Endothelial cell of umbilical vein (primary cell): Measurements from ENCODE around the gene DSCAML1. TPM values are rescaled to one million over a fixed set of nuclear protein-coding genes. Genes with fewer than 3 reads are reported as not detected.

Experiments
- BruUV-seq: library from RNA; stranded (reverse); fragments of 400-500 nt; replicated peaks from 2 replicates; lab custom pipeline; 2021; lab: Mats Ljungman, UMichigan
- CTCF ChIA-PET: fragments of 300-600, 350-600 bp; sonication (Branson Sonifier 250); formaldehyde crosslinking; loops from one replicate; lab custom pipeline; 2021; ENCODE audit warnings: antibody characterized with exemption, inconsistent platforms; lab: Charles Lee
- POLR2A ChIA-PET: fragments of 300-600, 350-600 bp; sonication (Branson Sonifier 250); formaldehyde crosslinking; loops from one replicate; lab custom pipeline; 2021; ENCODE audit warnings: antibody characterized with exemption, inconsistent platforms; lab: Charles Lee
- DNase-seq: peaks from one replicate; pipeline ENCODE4 v3.0.0-alpha.2; 2011; ENCODE audit warnings: low read depth, low spot score
- FAIRE-seq: peaks from 2 replicates; lab custom pipeline; 2011; peaks lifted over from hg19 to GRCh38; lab: Jason Lieb, UNC
- H2AFZ ChIP-seq: 2 replicates; pipeline ENCODE4 v1.6.0; 2012; ENCODE audit warnings: low read depth, low read length, control low read depth, inconsistent platforms
- H3K27ac ChIP-seq: 2 replicates; pipeline ENCODE4 v1.5.1; 2011; ENCODE audit warnings: low read depth, mild to moderate bottlenecking, control low read depth, low read length, moderate library complexity; ENCODE audit not compliant: insufficient read depth
- H3K27me3 ChIP-seq, 2 experiments: 2 replicates each; pipeline versions ENCODE4 v1.6.0 to v1.6.1; 2011; ENCODE audit warnings: low read length in 2 of 2, mixed read lengths in 1 of 2; ENCODE audit not compliant: control insufficient read depth in 2 of 2, insufficient read depth in 2 of 2
- H3K36me3 ChIP-seq, 2 experiments: 2 replicates in 1 of 2; 3 replicates in 1 of 2; pipeline ENCODE4 v1.5.1; 2011; ENCODE audit warnings: low read length in 2 of 2, mild to moderate bottlenecking in 1 of 2, moderate library complexity in 1 of 2; ENCODE audit not compliant: control insufficient read depth in 2 of 2, insufficient read depth in 2 of 2; ENCODE audit errors: extremely low read depth in 1 of 2
- H3K4me1 ChIP-seq: 3 replicates; pipeline ENCODE4 v1.5.1; 2011; ENCODE audit warnings: mild to moderate bottlenecking, low read length; ENCODE audit not compliant: control insufficient read depth, insufficient read depth; ENCODE audit errors: extremely low read depth
- H3K4me2 ChIP-seq: 2 replicates; pipeline ENCODE4 v1.6.1; 2011; ENCODE audit warnings: low read length, control low read depth, mixed read lengths; ENCODE audit not compliant: insufficient read depth
- H3K4me3 ChIP-seq, 3 experiments: fragments of 200-600 bp in 1 of 3; sonication (generic), shearing (Covaris generic) in 1 of 3; replicated peaks in 1 of 3; 2 replicates each; pipeline ENCODE4 v1.5.1; 2011 to 2016; ENCODE audit warnings: control low read depth in 3 of 3, low read length in 3 of 3, mild to moderate bottlenecking in 2 of 3, inconsistent platforms in 1 of 3, low read depth in 1 of 3, moderate library complexity in 1 of 3; ENCODE audit not compliant: insufficient read depth in 1 of 3
- H3K79me2 ChIP-seq: 2 replicates; pipeline ENCODE4 v1.6.0; 2012; ENCODE audit warnings: low read length, inconsistent platforms; ENCODE audit not compliant: control insufficient read depth, insufficient read depth
- H3K9ac ChIP-seq: replicated peaks from 2 replicates; pipeline ENCODE3; 2011; ENCODE audit warnings: low read length, control low read depth; ENCODE audit not compliant: insufficient read depth; ENCODE audit errors: extremely low read depth
- H3K9me1 ChIP-seq: replicated peaks from 3 replicates; pipeline ENCODE4 v1.6.0; 2011; ENCODE audit warnings: mild to moderate bottlenecking, low read length; ENCODE audit not compliant: control insufficient read depth, insufficient read depth; ENCODE audit errors: extremely low read depth
- H3K9me3 ChIP-seq: replicated peaks from 2 replicates; pipeline ENCODE4 v1.5.1; 2012; ENCODE audit warnings: low read length, inconsistent platforms; ENCODE audit not compliant: control insufficient read depth, insufficient read depth
- H4K20me1 ChIP-seq: replicated peaks from 2 replicates; pipeline ENCODE3; 2011; ENCODE audit warnings: mild to moderate bottlenecking, low read length; ENCODE audit not compliant: control insufficient read depth, insufficient read depth; ENCODE audit errors: extremely low read depth
- CTCF ChIP-seq, 2 donors: IDR thresholded peaks; 1 replicate in 1 of 2; 2 replicates in 1 of 2; pipeline ENCODE4 v1.5.1; 2011; ENCODE audit warnings: low read length in 2 of 2, mild to moderate bottlenecking in 2 of 2, moderate library complexity in 2 of 2, control low read depth in 1 of 2, inconsistent platforms in 1 of 2, low read depth in 1 of 2; ENCODE audit not compliant: insufficient read depth in 1 of 2; ENCODE audit errors: extremely low read depth in 1 of 2
- EZH2 ChIP-seq: IDR thresholded peaks from 2 replicates; pipeline ENCODE4 v1.6.1; 2012; ENCODE audit warnings: borderline replicate concordance, low read depth, mild to moderate bottlenecking, moderate library complexity, low read length, inconsistent platforms; ENCODE audit not compliant: severe bottlenecking
- FOS ChIP-seq: IDR thresholded peaks from 2 replicates; pipeline ENCODE4 v1.6.1; 2011; ENCODE audit warnings: mild to moderate bottlenecking, low read length, moderate library complexity, borderline replicate concordance; ENCODE audit not compliant: insufficient read depth
- GATA2 ChIP-seq: IDR thresholded peaks from 2 replicates; pipeline ENCODE4 v1.7.0; 2011; ENCODE audit warnings: low read depth, mild to moderate bottlenecking, moderate library complexity, mixed read lengths, low read length; ENCODE audit not compliant: insufficient read length, insufficient read depth
- JUN ChIP-seq: IDR thresholded peaks from 2 replicates; pipeline ENCODE4 v1.6.1; 2011; ENCODE audit warnings: borderline replicate concordance, low read depth; ENCODE audit not compliant: insufficient read length, insufficient read depth
- MYC ChIP-seq: IDR thresholded peaks from one replicate; pipeline ENCODE4 v1.6.1; 2011; ENCODE audit warnings: mild to moderate bottlenecking, low read depth, low read length
- POLR2A ChIP-seq: IDR thresholded peaks from 2 replicates; pipeline ENCODE4 v1.6.1; 2012; ENCODE audit warnings: low read depth, mild to moderate bottlenecking, control low read depth, low read length
- POLR2AphosphoS5 ChIP-seq: IDR thresholded peaks from 2 replicates; pipeline ENCODE4 v1.6.1; 2012; ENCODE audit warnings: low read depth, mild to moderate bottlenecking, control low read depth, low read length, moderate library complexity; ENCODE audit not compliant: insufficient read depth
- dilution Hi-C: fragments of 300-500 bp; cut with MboI; formaldehyde crosslinking; loops from one replicate; pipeline ENCODE4 v1.15.0; 2019; ENCODE audit warnings: low sequenced_read_pairs; ENCODE audit not compliant: extremely low pct_ligation_motif_present
- intact Hi-C: fragments of 100-400 bp; cut with micrococcal nuclease; formaldehyde crosslinking; loops from one replicate; pipeline ENCODE4 v1.10.0; 2022
- polyA plus RNA-seq, 4 experiments: library from polyadenylated mRNA; depleted of rRNA in 3 of 4; stranded (reverse) in 3 of 4; unstranded in 1 of 4; fragments of >200 nt; gene quantifications; 2 replicates each; pipeline versions ENCODE4 v1.2.1 to v1.2.3, GENCODE V29; 2011 to 2012; ENCODE audit warnings: missing spikeins in 1 of 4
- total RNA-seq: library from RNA; stranded (reverse); gene quantifications from 2 replicates; pipeline ENCODE4 v1.2.3, GENCODE V29; 2021
- TF ChIP-seq, protein P1 (sequence below): IDR thresholded peaks from 2 replicates; pipeline ENCODE4 v1.6.1; 2011; ENCODE audit not compliant: insufficient read depth, insufficient read length

The DSCAML1 gene
- total and polyA plus RNA-seq, 2 donors (not counting 3 experiments of a cell fraction or from before 2014, with no cell fraction given) = not detected

- Histone ChIP-seq H3K4me1 (no peaks in the 10 kb centered on the region), H3K9ac (no peak overlapping the region), H3K9me3 (no peaks in the 10 kb centered on the region), H3K79me2 (no peaks in the 10 kb centered on the region), H3K27me3 (peaks cover 0 to 1% of the 10 kb centered on the region in 2 experiments), H3K27ac (no peak overlapping the region), H3K4me2 (no peak overlapping the region), H3K9me1 (no peaks in the 10 kb centered on the region), H3K36me3 (no peaks in the 10 kb centered on the region), H4K20me1 (no peaks in the 10 kb centered on the region), H2AFZ (no peak overlapping the region), H3K4me3 (no peak overlapping the region)
- intact Hi-C loops = no loop called here
- no TSS peak for BruUV-seq
- no peak for DNase-seq
- POLR2A ChIA-PET = no interaction called here
- CTCF ChIA-PET = interaction anchor here (2.3 kb wide), 1 partner anchor 261 kb away, joined by 6 read pairs; no protein-coding TSS in a partner anchor
- TF ChIP-seq GATA2 (no peak), CTCF (IDR thresholded peaks at IDR 0.05; ENCODE audit: extremely low read depth in 1 of 2, insufficient read depth in 1 of 2, low read depth in 1 of 2, low read length in 2 of 2) (no peak), POLR2A (no peak), MYC (no peak)
- TF ChIP-seq, protein P1, sequence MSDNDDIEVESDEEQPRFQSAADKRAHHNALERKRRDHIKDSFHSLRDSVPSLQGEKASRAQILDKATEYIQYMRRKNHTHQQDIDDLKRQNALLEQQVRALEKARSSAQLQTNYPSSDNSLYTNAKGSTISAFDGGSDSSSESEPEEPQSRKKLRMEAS = no peak
- dilution Hi-C loops = no loop called here
- FAIRE-seq = no peak
Measured at GRCh38 chr11:117687776-117688175, 109.2 kb downstream of the DSCAML1 start.

- intact Hi-C loops = no loop called here
- Histone ChIP-seq H3K36me3 (no peaks in the 10 kb centered on the region), H3K4me1 (no peaks in the 10 kb centered on the region), H3K27me3 (peaks cover 0 to 1% of the 10 kb centered on the region in 2 experiments), H3K9me1 (no peaks in the 10 kb centered on the region), H3K27ac (no peak overlapping the region), H3K9ac (no peak overlapping the region), H3K4me2 (no peak overlapping the region), H3K79me2 (no peaks in the 10 kb centered on the region), H3K9me3 (no peaks in the 10 kb centered on the region), H2AFZ (no peak overlapping the region), H4K20me1 (no peaks in the 10 kb centered on the region), H3K4me3 (no peak overlapping the region)
- FAIRE-seq = no peak
- no peak for TF ChIP-seq EZH2
- no peak for TF ChIP-seq GATA2
- TF ChIP-seq FOS = no peak
- no peak for TF ChIP-seq JUN
- TF ChIP-seq MYC = no peak
- TF ChIP-seq POLR2AphosphoS5 = no peak
- TF ChIP-seq, protein P1 = no peak
- no peak for TF ChIP-seq POLR2A
- no peak for TF ChIP-seq CTCF (IDR thresholded peaks at IDR 0.05; ENCODE audit: extremely low read depth in 1 of 2, insufficient read depth in 1 of 2, low read depth in 1 of 2, low read length in 2 of 2)
- DNase-seq = no peak
- no TSS peak for BruUV-seq
- ChIA-PET POLR2A (no interaction called here), CTCF (interaction anchor here (2.3 kb wide), 1 partner anchor 260 kb away, joined by 6 read pairs; no protein-coding TSS in a partner anchor)
- dilution Hi-C loops = no loop called here
Measured at GRCh38 chr11:117686711-117687110, 110.3 kb downstream of the DSCAML1 start.
